Thyroid gland (tissue), 4 donors: ENCODE data around the gene VIL1.

ENCODE experiments used
- CTCF ChIP-seq, 6 experiments: fragments of 200-600 bp in 3 of 6; fragments of 450-650 bp in 3 of 6; sonication (generic) in 3 of 6; IDR thresholded peaks; one replicate each; pipeline ENCODE4 v1.5.1; 2016 to 2019; ENCODE audit warnings: antibody characterized with exemption in 6 of 6, mild to moderate bottlenecking in 2 of 6, inconsistent platforms in 1 of 6, moderate library complexity in 1 of 6
- POLR2A ChIP-seq, 2 donors: fragments of 450-650 bp; IDR thresholded peaks; one replicate each; pipeline ENCODE4 v1.6.1; 2017; ENCODE audit warnings: antibody characterized with exemption in 2 of 2, mild to moderate bottlenecking in 2 of 2, moderate library complexity in 1 of 2

GRCh38 chr2:218477247-218477646, 58.3 kb downstream of the VIL1 start:
- TF ChIP-seq CTCF (IDR thresholded peaks at IDR 0.05), result no peak
- TF ChIP-seq POLR2A (IDR thresholded peaks at IDR 0.05), result no peak
